Inferior parietal cortex (tissue), 1 donor: ENCODE results near the gene MLLT6.

Experiments used
- DNase-seq: peaks from one replicate; pipeline ENCODE4 v3.0.0-alpha.2; 2016; ENCODE audit errors: extremely low spot score

MLLT6 gene

GRCh38 chr17:38741921-38742410 lies 36.9 kb downstream of the MLLT6 start:
- no peak for DNase-seq

DNA sequence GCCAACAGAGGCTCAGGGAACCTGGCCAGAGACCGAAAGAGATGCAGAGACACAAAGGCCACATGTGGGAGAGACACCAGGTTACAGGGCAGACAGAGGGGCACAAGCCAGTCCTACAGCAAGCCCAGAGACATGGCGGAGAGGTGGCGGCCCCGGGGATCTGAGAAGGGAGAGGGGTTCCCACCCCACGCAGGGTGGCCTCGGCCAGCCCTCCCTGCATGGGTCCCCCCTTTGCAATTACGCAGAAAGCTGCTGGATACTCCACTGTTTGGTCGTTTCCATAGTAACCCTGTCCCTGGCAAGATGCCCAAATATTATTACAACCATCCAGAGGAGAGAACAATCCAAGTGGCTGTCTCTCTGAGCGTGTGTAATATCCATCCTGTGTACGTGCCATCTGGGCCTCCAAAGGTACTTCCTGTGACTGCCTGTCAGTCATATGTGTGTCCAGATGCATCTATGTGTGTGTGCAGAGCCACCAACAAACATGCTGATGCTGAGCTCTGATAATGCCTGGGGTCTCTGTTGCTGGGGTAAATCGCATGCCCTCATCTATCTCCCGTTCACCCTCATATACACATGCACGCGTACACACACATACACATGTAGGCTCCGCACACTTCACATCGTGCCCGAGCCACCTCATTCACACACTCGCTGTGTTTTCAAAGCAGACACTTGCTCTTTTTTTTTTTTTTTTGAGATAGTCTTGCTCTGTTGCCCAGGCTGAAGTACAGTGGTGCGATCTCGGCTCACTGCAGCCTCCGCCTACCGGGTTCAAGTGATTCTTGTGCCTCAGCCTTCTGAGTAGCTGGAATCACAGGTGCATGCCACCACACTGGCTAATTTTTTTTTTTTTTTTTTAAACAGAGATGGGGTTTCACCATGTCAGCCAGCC lies 37.6 kb downstream of the MLLT6 start:
- DNase-seq: peak; percentile 61

DNA sequence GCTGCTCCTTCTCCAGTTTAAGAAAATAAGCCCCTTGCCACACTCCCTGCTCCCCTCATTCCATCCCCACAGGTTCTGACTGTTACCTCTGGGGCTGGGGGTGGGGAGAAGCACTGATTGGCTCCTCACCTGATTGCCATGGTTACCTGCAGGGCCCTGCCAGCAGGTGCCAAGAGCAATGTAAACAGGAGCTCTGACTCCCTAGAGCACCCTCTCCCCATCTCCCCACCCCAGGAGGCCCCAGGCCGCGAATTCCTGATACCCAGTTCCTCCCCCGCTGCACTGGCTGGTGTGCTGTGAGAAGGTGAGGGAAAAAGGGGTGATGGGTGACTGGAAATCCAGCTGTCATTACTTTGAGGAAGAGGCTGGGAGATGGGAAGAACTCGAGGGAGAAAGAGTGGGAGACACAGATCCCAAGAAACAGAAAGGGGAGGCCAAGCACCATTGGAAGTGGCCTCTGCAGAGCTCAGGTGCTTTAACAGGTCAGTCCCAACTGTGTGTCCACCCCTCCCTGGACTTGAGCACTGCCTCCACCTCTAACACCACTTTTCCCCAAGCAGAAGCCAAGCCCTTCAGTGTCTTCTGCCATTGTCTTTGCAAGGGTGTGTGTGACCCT lies 38.6 kb downstream of the MLLT6 start:
- DNase-seq: no peak

- no peak for DNase-seq
Observed at GRCh38 chr17:38745545-38745944, 40.5 kb downstream of the MLLT6 start.

DNA sequence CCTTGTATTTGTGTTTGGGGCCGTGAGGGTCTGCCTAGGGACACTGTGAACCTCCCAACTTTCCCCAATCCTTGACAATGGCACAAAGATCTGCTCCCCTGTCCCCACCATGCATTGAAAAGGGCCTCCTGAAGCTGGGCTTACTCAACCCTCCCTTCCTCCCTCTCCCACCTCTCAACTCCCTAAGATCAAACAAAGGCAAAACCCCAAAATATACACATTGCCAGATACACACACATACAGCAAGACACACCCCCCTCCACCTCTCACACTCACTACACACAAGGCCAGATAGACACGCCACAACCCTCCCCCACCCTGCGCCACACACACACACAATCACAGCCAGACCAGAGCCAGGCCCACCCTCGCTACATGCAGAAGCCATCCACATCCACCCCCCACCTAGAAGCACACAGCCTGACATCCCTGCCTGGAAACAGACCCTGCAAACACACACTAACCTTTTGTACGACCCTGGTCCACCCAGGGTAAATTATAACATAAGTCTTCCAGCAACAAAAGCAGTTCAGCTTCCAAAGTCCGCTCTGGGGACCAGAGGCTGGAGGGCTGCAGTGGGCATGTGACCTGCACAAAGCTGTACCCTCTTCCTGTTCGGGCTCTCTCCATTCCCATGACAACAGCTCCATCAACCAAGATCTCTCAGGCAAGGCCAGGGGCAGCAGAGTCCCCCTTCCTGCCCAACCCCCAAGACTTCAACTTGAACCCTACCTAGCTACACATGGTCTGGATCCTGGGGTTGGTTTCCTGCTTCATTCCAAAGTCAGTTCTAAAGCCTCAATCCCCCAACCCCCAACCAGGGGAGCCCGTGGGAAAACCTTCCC lies 41.2 kb downstream of the MLLT6 start:
- no peak for DNase-seq

DNA sequence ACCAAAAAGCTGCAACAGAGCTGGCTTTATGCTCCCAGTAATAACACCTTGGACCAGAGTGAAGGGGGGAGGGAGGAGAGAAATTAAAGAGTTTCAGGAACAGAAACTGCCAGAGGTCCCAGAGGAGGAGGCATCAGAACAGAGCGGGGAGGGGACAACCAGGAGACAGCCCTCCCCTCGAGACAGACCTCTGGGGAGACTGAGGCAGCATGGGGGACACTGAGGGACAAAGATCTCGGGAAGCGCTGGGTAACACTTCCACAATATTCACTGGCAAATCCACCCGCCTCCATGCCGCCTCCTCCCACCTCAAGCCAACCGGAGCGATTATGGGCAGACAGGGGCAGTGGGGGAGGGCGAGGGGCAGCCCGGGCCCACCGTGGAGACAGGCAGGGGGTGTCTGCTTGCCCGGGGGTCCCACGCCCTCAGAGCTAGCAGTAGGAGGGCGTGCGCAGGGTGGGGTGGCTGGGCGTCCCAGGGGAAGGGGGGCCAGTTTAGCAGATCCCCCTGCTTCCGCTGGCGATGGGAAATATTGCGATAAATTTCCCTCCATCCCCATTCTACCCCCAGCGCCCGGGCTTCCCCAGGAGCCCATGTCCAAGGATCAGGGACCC lies 41.9 kb downstream of the MLLT6 start:
- no peak for DNase-seq

GRCh38 chr17:38747463-38748148 lies 42.5 kb downstream of the MLLT6 start:
- DNase-seq: no peak

DNA sequence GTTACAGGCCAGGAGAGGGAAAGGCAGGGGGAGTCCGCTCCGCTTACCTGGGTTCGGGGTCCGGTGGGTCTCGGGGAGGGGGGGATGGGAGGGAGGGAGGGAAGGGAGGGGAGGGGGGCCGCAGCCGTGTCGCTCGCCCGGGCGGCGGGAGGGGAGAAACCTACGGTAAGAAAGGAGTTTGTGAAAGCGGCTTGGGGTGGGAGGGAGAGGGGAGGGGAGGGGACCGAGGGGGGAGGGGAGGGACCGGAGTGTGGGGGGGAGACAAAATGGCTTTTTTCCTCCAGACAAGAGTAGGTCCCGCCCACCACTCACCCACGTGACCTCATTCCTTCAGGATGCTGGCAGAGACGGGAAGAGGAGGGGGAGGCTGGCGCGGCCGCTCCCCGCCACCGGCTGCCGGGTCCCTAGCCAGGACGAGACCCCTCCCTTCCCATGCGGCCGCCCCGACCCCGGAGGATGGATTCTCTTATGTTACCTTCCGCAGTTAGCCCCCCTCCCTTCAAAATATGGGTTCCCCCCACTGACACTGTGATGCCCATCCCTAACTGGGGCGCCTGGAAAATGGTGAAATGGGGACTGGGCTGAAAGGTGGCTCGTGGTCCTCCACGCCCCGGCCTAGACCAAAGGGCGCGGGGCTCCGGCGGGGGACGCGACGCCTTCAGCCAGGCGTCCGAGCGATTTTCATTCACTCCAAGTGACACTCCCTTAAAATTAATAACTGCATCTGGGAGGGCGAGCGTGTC lies 43.2 kb downstream of the MLLT6 start, which contains the start of gene PCGF2:
Gene PCGF2 (minus strand): TSS at position 188 of the 743 bp plus-strand sequence. CDS start 7,934 bp downstream, outside the sequence.
- peak; percentile 66 for DNase-seq

DNA sequence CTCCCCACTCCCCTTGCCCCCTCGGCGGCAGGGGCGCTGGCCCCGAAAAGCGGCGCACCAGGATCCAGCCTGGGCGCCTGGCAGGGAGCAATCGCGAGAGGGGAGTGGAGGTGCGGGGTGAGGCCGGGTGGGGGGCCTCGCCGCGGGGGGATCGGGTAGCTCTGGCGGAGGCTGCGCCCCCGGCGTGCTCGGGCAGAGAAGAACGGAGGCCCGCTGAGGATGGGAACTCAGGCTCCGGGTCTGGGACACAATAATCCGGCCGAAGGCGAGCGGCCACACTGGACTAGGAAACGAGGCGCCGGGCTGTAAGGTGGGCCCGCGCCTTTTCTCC lies 43.8 kb downstream of the MLLT6 start:
- DNase-seq: no peak

DNA sequence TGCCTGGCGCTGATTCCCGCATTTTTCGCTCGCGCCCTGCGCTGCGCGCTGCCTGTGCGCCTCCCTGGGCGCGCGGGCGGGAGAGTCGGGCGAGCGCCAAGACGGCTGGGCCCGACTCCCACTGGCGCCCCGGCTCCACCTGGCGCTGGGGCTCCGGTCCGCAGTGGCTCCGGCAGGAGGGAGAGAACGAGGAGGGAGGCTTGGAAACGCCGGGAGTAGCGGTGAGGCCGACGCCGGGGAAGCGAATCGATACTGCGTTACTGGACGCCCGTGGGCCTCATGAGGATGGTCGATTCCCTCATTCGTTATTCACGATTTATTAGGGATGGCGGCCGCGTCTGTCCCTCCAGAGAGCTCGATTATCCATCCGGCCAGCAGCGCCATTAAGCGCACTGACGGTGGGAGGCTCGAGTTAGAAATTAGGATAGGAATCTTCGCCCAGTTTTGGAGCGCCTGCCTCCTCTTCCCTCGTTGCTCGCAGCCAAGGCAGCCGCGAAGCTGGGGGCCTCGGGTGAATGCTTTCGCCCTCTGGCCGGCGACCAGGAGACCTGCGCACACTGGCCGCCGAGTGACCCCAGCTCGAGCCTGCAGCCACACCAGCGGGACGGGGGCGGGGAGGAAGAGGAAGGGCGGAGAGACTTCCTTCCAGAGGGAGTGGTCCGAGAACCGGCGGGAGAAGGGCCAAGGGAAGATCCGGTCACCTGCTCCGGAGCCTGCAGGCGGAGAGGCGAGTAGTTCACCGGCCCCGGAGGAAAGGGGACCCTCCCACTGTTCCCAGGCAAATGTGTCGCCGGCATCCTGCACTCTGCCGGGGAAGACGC lies 44.4 kb downstream of the MLLT6 start:
- peak; percentile 43 for DNase-seq

- DNase-seq: no peak
Observed at GRCh38 chr17:38750044-38750311, 44.9 kb downstream of the MLLT6 start.

- peak; percentile 27 for DNase-seq
Observed at GRCh38 chr17:38750312-38751121, 45.4 kb downstream of the MLLT6 start.

- DNase-seq: peak; percentile 39
Observed at GRCh38 chr17:38751144-38751807, 46.2 kb downstream of the MLLT6 start.

DNA sequence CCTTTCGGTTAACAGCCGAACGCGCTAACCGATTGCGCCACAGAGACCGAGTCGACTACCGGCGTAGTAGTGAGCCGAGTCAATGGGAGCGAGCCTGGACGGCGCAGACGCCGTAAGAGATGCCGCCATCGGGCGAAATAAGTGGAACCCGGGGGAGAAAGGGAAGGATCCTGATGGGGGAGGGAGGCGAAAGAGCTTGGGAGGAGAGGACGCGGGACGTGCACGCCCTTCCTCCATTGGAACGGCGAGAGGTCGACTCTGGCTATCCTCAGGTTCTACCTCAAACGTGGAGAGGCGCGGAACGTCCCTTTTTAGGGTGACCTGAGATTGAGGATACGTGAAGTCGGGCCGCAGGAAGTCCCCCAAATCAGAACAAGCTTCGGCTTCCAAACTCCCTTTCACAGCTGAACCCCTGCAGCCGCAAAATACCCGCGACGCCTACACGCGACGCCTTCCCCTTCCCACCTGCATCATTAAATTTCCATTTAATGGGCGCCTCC lies 46.8 kb downstream of the MLLT6 start:
- peak; percentile 85 for DNase-seq

DNA sequence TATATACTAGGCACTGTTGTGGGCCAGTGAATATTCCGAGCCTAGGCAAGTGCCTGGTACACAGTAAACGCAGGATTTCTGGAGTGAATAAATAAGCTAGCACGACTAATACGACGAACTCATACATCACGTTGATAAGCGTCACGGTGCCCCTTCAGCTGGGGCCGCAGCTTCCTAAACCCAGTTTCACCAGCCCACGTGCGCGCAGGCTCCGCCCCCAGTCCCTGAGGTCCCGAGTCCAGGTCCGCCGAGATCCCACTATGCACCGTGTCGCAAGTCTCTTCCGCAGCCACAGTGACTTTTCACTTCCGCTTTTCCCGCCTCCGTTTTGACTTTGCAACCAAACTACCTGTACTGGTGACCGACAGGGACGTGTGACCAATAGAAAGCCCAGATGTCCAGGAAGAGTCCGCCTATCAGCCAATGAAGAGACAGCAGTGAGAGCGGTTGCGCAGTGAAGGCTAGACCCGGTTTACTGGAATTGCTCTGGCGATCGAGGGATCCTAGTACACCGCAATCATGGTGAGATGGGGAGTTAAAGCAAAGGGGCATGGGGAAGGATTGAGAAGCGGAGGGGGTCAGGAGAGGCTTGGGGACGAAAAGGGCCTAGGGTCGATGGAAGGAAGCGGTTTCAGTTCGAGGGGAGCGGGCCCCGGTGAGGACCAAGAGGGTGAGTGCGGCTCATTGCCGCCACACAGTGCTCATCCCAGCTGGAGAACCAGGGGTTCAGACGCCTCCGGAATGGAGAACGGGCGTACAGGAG lies 47.4 kb downstream of the MLLT6 start, which contains the start of gene PSMB3:
Gene PSMB3 (plus strand): TSS at position 434 of the 763 bp plus-strand sequence. CDS start 86 bp downstream, at position 520.
- peak; percentile 100 for DNase-seq

- no peak for DNase-seq
Observed at GRCh38 chr17:38753071-38753506, 48.0 kb downstream of the MLLT6 start.

DNA sequence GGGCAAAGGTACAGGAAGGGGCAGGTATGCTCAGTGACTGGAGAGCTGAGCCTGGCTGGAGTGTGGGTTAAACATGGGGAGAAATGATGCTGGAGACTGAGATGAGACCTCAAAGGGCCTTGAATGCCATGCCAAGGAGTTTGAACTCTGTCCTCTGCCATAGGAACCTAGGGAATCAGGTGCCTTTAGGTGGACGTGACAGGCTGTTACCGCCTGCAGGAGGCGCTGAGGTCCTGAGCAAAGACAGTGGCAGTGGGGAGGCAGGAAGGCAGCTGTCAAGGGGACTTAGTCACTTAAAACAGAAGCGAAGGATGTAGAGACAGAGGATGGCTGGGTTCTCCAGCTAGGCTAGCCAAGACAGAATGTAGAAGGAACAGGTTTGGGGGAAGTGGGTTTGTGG lies 56.5 kb downstream of the MLLT6 start:
- DNase-seq: no peak
